Smooth muscle cell of the coronary artery (primary cell): Measurements from ENCODE around the gene ZNF518A. TPM values are rescaled to one million over a fixed set of nuclear protein-coding genes. Genes with fewer than 3 reads are reported as not detected.

Experiments used
- total RNA-seq: library from RNA; depleted of rRNA; stranded (reverse); fragments of >200 nt; gene quantifications from 2 replicates; pipeline ENCODE4 v1.2.3, GENCODE V29; 2014; ENCODE audit warnings: low replicate concordance

Gene ZNF518A, protein sequence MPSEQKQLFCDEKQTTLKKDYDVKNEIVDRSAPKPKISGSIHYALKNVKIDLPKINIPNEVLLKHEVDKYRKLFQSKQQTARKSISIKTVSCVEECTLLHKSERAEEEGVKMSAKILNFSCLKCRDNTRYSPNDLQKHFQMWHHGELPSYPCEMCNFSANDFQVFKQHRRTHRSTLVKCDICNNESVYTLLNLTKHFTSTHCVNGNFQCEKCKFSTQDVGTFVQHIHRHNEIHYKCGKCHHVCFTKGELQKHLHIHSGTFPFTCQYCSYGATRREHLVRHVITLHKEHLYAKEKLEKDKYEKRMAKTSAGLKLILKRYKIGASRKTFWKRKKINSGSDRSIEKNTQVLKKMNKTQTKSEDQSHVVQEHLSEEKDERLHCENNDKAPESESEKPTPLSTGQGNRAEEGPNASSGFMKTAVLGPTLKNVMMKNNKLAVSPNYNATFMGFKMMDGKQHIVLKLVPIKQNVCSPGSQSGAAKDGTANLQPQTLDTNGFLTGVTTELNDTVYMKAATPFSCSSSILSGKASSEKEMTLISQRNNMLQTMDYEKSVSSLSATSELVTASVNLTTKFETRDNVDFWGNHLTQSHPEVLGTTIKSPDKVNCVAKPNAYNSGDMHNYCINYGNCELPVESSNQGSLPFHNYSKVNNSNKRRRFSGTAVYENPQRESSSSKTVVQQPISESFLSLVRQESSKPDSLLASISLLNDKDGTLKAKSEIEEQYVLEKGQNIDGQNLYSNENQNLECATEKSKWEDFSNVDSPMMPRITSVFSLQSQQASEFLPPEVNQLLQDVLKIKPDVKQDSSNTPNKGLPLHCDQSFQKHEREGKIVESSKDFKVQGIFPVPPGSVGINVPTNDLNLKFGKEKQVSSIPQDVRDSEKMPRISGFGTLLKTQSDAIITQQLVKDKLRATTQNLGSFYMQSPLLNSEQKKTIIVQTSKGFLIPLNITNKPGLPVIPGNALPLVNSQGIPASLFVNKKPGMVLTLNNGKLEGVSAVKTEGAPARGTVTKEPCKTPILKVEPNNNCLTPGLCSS (N-terminal part only)
- 7.4 and 9.5 TPM in 2 replicates for total RNA-seq

DNA sequence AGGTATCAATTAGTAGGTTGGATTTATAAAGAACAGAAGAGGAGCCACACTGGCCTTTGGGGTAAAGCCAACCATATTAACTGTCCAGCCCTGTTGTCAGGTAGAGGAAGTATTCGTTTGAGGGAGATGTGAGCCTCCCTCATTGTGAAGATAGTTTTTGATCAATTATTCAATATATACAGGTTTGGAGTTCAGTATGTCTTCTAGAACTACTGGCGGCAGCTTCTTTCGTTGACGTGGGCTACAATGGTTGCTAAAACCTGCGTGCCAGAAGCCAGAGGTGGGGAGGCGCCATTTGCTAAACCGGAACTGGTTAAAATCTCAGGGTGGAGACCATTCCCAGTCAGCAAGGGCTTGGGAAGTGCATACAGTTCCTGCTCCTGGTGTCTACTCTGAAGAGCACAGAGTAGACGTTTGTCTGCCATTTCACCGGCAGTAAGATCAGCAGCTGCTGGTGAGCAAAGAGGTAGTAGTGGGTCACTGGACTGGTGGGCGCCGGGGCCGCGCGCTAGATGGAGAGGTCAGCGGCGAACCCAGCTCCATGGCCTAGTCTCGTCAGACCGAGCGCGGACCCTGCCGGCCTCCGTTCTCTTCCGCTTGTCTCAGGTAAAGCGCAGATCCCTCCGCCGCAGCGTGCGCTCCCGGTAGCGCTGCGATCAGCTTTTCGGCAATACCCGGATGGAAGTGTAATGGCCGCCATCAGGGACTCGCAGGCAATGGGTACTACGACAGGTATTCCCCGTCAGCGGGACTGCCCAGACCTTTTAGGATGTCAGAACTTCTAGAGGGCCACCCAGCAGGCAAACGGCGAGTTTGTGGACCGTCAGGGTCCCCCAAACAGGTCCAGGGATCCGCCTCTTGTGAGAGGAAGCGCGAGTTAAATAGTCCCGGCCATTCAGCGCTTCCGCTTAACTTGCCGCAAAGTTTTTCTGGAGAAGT lies at the start of gene ZNF518A:
TSS of gene ZNF518A (plus strand) at position 911 of the 939 bp plus-strand sequence. CDS start 26,026 bp downstream, outside the sequence.

Other genes starting within 250 kb of the ZNF518A start
- under 0.01 TPM in 1 of 2 replicates, not detected in the other for gene CC2D2B, start 222.3 kb upstream of the ZNF518A start, total RNA-seq
- gene CCNJ, start 86.7 kb upstream of the ZNF518A start, total RNA-seq, result 4.8 and 6.6 TPM in 2 replicates
- not detected in 2 replicates for gene BLNK, start 141.3 kb downstream of the ZNF518A start, total RNA-seq
- gene DNTT, start 174.1 kb downstream of the ZNF518A start, total RNA-seq, result not detected in 2 replicates
- not detected in 2 replicates for gene OPALIN, start 228.7 kb downstream of the ZNF518A start, total RNA-seq